ENCODE measurements around the gene TRIP13. TPM values are rescaled to one million over a fixed set of nuclear protein-coding genes. Genes with fewer than 3 reads are reported as not detected.

The TRIP13 gene
- total RNA-seq, 1 experiment from 2014 or later: 21.4 TPM

- Mint-ChIP-seq H3K27ac (ENCODE audit: low read depth, unreplicated experiment) (no peak overlapping the region), H3K4me1 (ENCODE audit: insufficient read depth, unreplicated experiment) (peaks cover 11% of the 10 kb centered on the region), H3K36me3 (ENCODE audit: insufficient read depth, unreplicated experiment) (peaks cover 28% of the 10 kb centered on the region), H3K4me3 (ENCODE audit: unreplicated experiment) (peak overlapping the region; percentile 82), H3K27me3 (ENCODE audit: insufficient read depth, unreplicated experiment) (no peaks in the 10 kb centered on the region), H3K9me3 (ENCODE audit: unreplicated experiment) (no peaks in the 10 kb centered on the region)
- no peak for DNase-seq (ENCODE audit: unreplicated experiment)
- TF ChIP-seq CTCF (IDR thresholded peaks at IDR 0.05; ENCODE audit: unreplicated experiment): no peak
- intact Hi-C loops (cut with micrococcal nuclease): no loop called here
- ChIA-PET CTCF (interaction anchor here (0.7 to 6.0 kb wide), 4 partner anchors 9 to 427 kb away, joined by 3 to 42 read pairs (median 4); no protein-coding TSS in a partner anchor), POLR2A (interaction anchor here (0.6 to 2.5 kb wide), 5 partner anchors 9 to 553 kb away, joined by 3 to 13 read pairs (median 5); no protein-coding TSS in a partner anchor)
- no TSS peak for BruUV-seq (replicated peaks)
Measured at GRCh38 chr5:893137-893506, 438 bp downstream of the TRIP13 start.

DNA sequence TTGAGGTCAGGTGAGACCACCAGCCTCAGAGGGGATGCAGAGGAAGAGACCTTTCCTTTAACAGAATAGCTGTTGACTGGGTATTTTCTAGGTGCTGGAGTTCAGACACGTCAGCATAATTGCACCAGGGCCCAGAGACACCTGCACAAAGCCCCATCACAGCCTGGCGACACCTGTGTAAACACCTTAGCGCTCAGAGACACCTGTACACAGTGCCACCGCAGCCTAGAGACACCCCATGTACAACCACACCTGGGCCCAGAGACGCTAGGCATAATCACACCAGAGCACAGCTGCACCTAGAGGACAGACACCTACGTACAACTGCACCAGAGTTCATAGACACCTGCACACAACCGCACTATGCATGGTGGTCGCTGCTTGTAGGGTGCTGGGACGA, 1.0 kb downstream of the TRIP13 start:
- Mint-ChIP-seq H3K4me1 (ENCODE audit: insufficient read depth, unreplicated experiment) (peaks cover 11% of the 10 kb centered on the region), H3K27ac (ENCODE audit: low read depth, unreplicated experiment) (no peak overlapping the region), H3K36me3 (ENCODE audit: insufficient read depth, unreplicated experiment) (peaks cover 22% of the 10 kb centered on the region), H3K27me3 (ENCODE audit: insufficient read depth, unreplicated experiment) (no peaks in the 10 kb centered on the region), H3K4me3 (ENCODE audit: unreplicated experiment) (peak overlapping the region; percentile 82), H3K9me3 (ENCODE audit: unreplicated experiment) (no peaks in the 10 kb centered on the region)
- BruUV-seq (replicated peaks): TSS peak; percentile 29
- no peak for DNase-seq (ENCODE audit: unreplicated experiment)
- ChIA-PET CTCF (interaction anchor here (1.1 to 6.0 kb wide), 2 partner anchors 9 to 222 kb away, joined by 3 to 42 read pairs; no protein-coding TSS in a partner anchor), POLR2A (interaction anchor here (2.5 kb wide), 1 partner anchor 19 kb away, joined by 13 read pairs; no protein-coding TSS in a partner anchor)
- intact Hi-C loops (cut with micrococcal nuclease): no loop called here
- no peak for TF ChIP-seq CTCF (IDR thresholded peaks at IDR 0.05; ENCODE audit: unreplicated experiment)

GRCh38 chr5:900781-901180, 8.1 kb downstream of the TRIP13 start:
- POLR2A ChIA-PET: interaction anchor here (0.7 kb wide), 1 partner anchor 11 kb away, joined by 3 read pairs; no protein-coding TSS in a partner anchor
- TF ChIP-seq CTCF (IDR thresholded peaks at IDR 0.05; ENCODE audit: unreplicated experiment): no peak
- intact Hi-C loops (cut with micrococcal nuclease): loop anchor here (10.0 kb wide), 1 partner anchor 456 kb away; the partner anchor contains the start of gene EXOC3
- Mint-ChIP-seq H3K4me3 (ENCODE audit: unreplicated experiment) (no peak overlapping the region), H3K9me3 (ENCODE audit: unreplicated experiment) (no peaks in the 10 kb centered on the region), H3K4me1 (ENCODE audit: insufficient read depth, unreplicated experiment) (no peaks in the 10 kb centered on the region), H3K27ac (ENCODE audit: low read depth, unreplicated experiment) (peak overlapping the region; percentile 8), H3K36me3 (ENCODE audit: insufficient read depth, unreplicated experiment) (peaks cover 40% of the 10 kb centered on the region), H3K27me3 (ENCODE audit: insufficient read depth, unreplicated experiment) (no peaks in the 10 kb centered on the region)
- no peak for DNase-seq (ENCODE audit: unreplicated experiment)
- BruUV-seq (replicated peaks): no TSS peak
- CTCF ChIA-PET: interaction anchor here (0.8 to 5.4 kb wide), 4 partner anchors 9 to 454 kb away, joined by 4 to 63 read pairs (median 23); partner anchors contain the start of genes BRD9 and TRIP13

- no peaks in the 10 kb centered on the region for H3K9me3 Mint-ChIP-seq (ENCODE audit: unreplicated experiment)
- peaks cover 54% of the 10 kb centered on the region for H3K36me3 Mint-ChIP-seq (ENCODE audit: insufficient read depth, unreplicated experiment)
- CTCF ChIA-PET: interaction anchor here (0.6 to 5.4 kb wide), 12 partner anchors 10 to 873 kb away, joined by 3 to 63 read pairs (median 4); partner anchors contain the start of genes BRD9 and TRIP13
- no TSS peak for BruUV-seq (replicated peaks)
- no peak for DNase-seq (ENCODE audit: unreplicated experiment)
- H3K27me3 Mint-ChIP-seq (ENCODE audit: insufficient read depth, unreplicated experiment): no peaks in the 10 kb centered on the region
- intact Hi-C loops (cut with micrococcal nuclease): loop anchor here (2.0 to 10.0 kb wide), 2 partner anchors 232 to 458 kb away; partner anchors contain the start of gene EXOC3
- TF ChIP-seq CTCF (IDR thresholded peaks at IDR 0.05; ENCODE audit: unreplicated experiment): no peak
- no peaks in the 10 kb centered on the region for H3K4me1 Mint-ChIP-seq (ENCODE audit: insufficient read depth, unreplicated experiment)
- peak overlapping the region; percentile 8 for H3K27ac Mint-ChIP-seq (ENCODE audit: low read depth, unreplicated experiment)
- H3K4me3 Mint-ChIP-seq (ENCODE audit: unreplicated experiment): no peak overlapping the region
- POLR2A ChIA-PET: interaction anchor here (1.0 to 1.5 kb wide), 2 partner anchors 10 to 430 kb away, joined by 4 to 5 read pairs; partner anchors contain the start of genes BRD9 and TRIP13
Measured at GRCh38 chr5:902129-902916, 9.6 kb downstream of the TRIP13 start.

All from MCF 10A (cell line).